Transverse colon (tissue), 4 donors: ENCODE results near the gene GSX1. TPM values are rescaled to one million over a fixed set of nuclear protein-coding genes. Genes with fewer than 3 reads are reported as not detected.

Source experiments
- DNase-seq: peaks from one replicate; pipeline ENCODE4 v3.0.0-alpha.2; 2019
- H3K27ac ChIP-seq, 4 donors: fragments of 200-600 bp; sonication (generic); 2 replicates each; pipeline ENCODE4 v1.5.1; 2016 to 2018; ENCODE audit warnings: inconsistent platforms in 4 of 4
- H3K27me3 ChIP-seq: fragments of 200-600 bp; sonication (generic); 2 replicates; pipeline ENCODE4 v1.5.1; 2017; ENCODE audit warnings: inconsistent platforms
- H3K36me3 ChIP-seq, 4 donors: fragments of 200-600 bp; sonication (generic); 2 replicates each; pipeline ENCODE4 v1.5.1; 2017 to 2019; ENCODE audit warnings: inconsistent platforms in 4 of 4
- H3K4me1 ChIP-seq, 4 donors: fragments of 200-600 bp; sonication (generic); 2 replicates each; pipeline ENCODE4 v1.5.1; 2017 to 2020; ENCODE audit warnings: inconsistent platforms in 4 of 4
- H3K4me3 ChIP-seq, 4 donors: fragments of 200-600 bp; sonication (generic); 1 replicate in 1 of 4; 2 replicates in 3 of 4; pipeline versions ENCODE4 v1.5.1 to v1.6.1; 2017 to 2019; ENCODE audit warnings: inconsistent platforms in 4 of 4
- H3K9me3 ChIP-seq, 2 donors: fragments of 200-600 bp; sonication (generic); 2 replicates each; pipeline ENCODE4 v1.5.1; 2017 to 2019; ENCODE audit warnings: inconsistent platforms in 2 of 2
- EP300 ChIP-seq: sonication (generic); formaldehyde crosslinking; IDR thresholded peaks from one replicate; pipeline ENCODE4 v1.6.1; 2017; ENCODE audit warnings: antibody characterized with exemption, low read depth
- POLR2A ChIP-seq: fragments of 450-650 bp; IDR thresholded peaks from one replicate; pipeline ENCODE4 v1.6.1; 2016; ENCODE audit warnings: antibody characterized with exemption, mild to moderate bottlenecking, moderate library complexity
- POLR2AphosphoS5 ChIP-seq, 3 donors: sonication (generic); formaldehyde crosslinking; IDR thresholded peaks; one replicate each; pipeline ENCODE4 v1.6.1; 2016; ENCODE audit warnings: antibody characterized with exemption in 3 of 3
- WGBS, 2 donors: methylation state at CpG; one replicate each; pipeline ENCODE4 v1.1.5; 2018; ENCODE audit warnings: low coverage in 1 of 2; 5-methylcytosine and 5-hydroxymethylcytosine counted together
- in situ Hi-C, 4 donors: fragments of 200-750 bp; cut with MboI; loops; one replicate each; pipeline versions ENCODE4 v1.15.0 to v1.15.1; 2017; ENCODE audit warnings: low sequenced_read_pairs in 3 of 4, low pct_ligation_motif_present in 1 of 4, low pct_unique_long_range_greater_than_20kb in 1 of 4
- intact Hi-C: fragments of 100-400 bp; cut with DNase I; formaldehyde crosslinking; loops from one replicate; pipeline ENCODE4 v1.15.1; 2023; ENCODE audit warnings: low total_unique reads
- total RNA-seq, 4 donors: library from RNA; depleted of rRNA; stranded (reverse); fragments of >200 nt; gene quantifications; one replicate each; pipeline ENCODE4 v1.1.0, GENCODE V29; 2016
- TF ChIP-seq, protein P1 (sequence below), 5 experiments: fragments of 200-600 bp in 3 of 5; fragments of 450-650 bp in 2 of 5; sonication (generic) in 3 of 5; IDR thresholded peaks; 1 replicate in 2 of 5; 2 replicates in 3 of 5; pipeline ENCODE4 v1.5.1; 2016 to 2017; ENCODE audit warnings: antibody characterized with exemption in 5 of 5, inconsistent platforms in 3 of 5, mild to moderate bottlenecking in 2 of 5, moderate library complexity in 1 of 5

Gene GSX1
- total RNA-seq, 4 donors from 2014 or later: not detected

DNA sequence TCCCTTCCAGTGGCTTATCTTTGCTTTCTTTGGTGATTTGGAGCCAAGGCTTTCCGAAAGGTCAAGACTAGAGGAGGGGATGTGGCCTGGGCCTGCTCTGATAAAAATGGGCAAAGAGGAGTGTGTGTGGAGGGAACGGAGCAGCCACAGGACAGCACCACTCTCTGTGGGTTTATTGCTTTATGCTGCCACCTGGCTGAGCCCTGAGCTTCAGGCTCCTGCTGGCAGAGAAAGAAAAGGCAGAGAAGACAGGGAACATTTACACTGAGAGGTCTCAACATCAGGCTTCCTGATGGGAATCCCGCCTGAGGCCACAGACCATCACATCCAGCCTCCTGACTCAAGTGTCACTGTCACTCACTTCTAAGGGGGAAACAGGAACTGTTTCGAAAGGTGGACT, 9.2 kb upstream of the GSX1 start:
- intact Hi-C loops: no loop called here
- no peak for DNase-seq
- no peaks in the 10 kb centered on the region for H3K9me3 ChIP-seq
- H3K36me3 ChIP-seq: no peaks in the 10 kb centered on the region
- H3K4me3 ChIP-seq: no peak overlapping the region
- H3K27ac ChIP-seq: no peak overlapping the region
- TF ChIP-seq EP300 (no peak), POLR2AphosphoS5 (IDR thresholded peaks at IDR 0.05) (no peak), POLR2A (no peak)
- TF ChIP-seq, protein P1, sequence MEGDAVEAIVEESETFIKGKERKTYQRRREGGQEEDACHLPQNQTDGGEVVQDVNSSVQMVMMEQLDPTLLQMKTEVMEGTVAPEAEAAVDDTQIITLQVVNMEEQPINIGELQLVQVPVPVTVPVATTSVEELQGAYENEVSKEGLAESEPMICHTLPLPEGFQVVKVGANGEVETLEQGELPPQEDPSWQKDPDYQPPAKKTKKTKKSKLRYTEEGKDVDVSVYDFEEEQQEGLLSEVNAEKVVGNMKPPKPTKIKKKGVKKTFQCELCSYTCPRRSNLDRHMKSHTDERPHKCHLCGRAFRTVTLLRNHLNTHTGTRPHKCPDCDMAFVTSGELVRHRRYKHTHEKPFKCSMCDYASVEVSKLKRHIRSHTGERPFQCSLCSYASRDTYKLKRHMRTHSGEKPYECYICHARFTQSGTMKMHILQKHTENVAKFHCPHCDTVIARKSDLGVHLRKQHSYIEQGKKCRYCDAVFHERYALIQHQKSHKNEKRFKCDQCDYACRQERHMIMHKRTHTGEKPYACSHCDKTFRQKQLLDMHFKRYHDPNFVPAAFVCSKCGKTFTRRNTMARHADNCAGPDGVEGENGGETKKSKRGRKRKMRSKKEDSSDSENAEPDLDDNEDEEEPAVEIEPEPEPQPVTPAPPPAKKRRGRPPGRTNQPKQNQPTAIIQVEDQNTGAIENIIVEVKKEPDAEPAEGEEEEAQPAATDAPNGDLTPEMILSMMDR (IDR thresholded peaks at IDR 0.05): no peak
- in situ Hi-C loops: no loop called here
- H3K4me1 ChIP-seq: no peaks in the 10 kb centered on the region
- WGBS, 2 donors: 51 to 66% methylated on average over 3 to 4 of the region's 4 CpGs
- peaks cover 61% of the 10 kb centered on the region for H3K27me3 ChIP-seq

DNA sequence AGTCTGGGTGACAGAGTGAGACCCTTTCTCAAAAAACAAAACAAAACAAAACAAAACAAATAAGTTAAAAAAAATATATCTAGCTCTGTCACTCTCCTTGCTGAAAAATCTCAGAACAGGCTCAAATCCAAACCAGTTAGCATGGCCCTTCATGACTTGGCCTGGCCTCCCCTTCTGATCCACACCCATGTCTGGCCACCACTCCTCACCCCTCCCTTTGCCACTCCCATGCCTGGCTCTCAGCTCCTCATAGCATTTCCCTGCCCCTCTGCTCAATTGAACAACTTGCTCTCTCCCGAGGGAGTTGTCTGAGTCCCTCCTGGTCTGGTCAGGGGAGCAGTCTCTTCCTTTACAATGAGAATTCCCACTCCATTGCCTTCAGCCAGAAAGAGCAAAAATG, 4.0 kb upstream of the GSX1 start:
- WGBS, 2 donors: 29% methylated on average over 1 of the region's 1 CpG; no CpG with 5 or more reads in 1 of the 2 donors
- intact Hi-C loops (no loop called here), in situ Hi-C loops (no loop called here)
- Histone ChIP-seq H3K27me3 (peaks cover 74% of the 10 kb centered on the region), H3K27ac (no peak overlapping the region), H3K36me3 (no peaks in the 10 kb centered on the region), H3K4me3 (no peak overlapping the region), H3K9me3 (no peaks in the 10 kb centered on the region), H3K4me1 (peaks cover 11 to 37% (median 30%) of the 10 kb centered on the region in 4 donors)
- no peak for DNase-seq
- no peak for TF ChIP-seq POLR2A
- TF ChIP-seq POLR2AphosphoS5 (IDR thresholded peaks at IDR 0.05): no peak
- TF ChIP-seq EP300: no peak
- TF ChIP-seq, protein P1 (IDR thresholded peaks at IDR 0.05): no peak

DNA sequence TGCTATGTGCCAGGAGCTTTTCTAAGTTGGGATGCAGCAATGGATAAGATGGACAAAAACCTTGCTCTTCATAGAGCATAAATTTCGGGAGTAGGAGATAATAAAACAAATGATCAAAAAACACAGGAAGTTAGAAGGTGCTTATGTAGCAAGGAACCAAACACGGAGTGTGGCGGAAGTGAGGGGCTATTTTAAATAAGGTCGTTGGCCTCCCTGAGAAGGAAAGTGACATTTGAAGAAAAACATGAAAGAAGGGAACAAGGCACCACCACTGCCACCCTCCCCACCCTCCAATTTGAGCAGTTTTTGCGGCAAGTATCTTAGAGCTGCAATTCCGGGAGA, 3.2 kb upstream of the GSX1 start:
- Histone ChIP-seq H3K27ac (no peak overlapping the region), H3K4me3 (peak overlapping the region in 1 of 4 donors; percentile 31), H3K27me3 (peaks cover 82% of the 10 kb centered on the region), H3K4me1 (peaks cover 11 to 37% (median 30%) of the 10 kb centered on the region in 4 donors), H3K36me3 (no peaks in the 10 kb centered on the region), H3K9me3 (no peaks in the 10 kb centered on the region)
- in situ Hi-C loops (no loop called here), intact Hi-C loops (no loop called here)
- TF ChIP-seq POLR2A (no peak), POLR2AphosphoS5 (IDR thresholded peaks at IDR 0.05) (no peak), EP300 (no peak)
- TF ChIP-seq, protein P1 (IDR thresholded peaks at IDR 0.05): no peak
- no peak for DNase-seq
- WGBS, 2 donors: 4 to 12% methylated on average over 6 of the region's 6 CpGs

DNA sequence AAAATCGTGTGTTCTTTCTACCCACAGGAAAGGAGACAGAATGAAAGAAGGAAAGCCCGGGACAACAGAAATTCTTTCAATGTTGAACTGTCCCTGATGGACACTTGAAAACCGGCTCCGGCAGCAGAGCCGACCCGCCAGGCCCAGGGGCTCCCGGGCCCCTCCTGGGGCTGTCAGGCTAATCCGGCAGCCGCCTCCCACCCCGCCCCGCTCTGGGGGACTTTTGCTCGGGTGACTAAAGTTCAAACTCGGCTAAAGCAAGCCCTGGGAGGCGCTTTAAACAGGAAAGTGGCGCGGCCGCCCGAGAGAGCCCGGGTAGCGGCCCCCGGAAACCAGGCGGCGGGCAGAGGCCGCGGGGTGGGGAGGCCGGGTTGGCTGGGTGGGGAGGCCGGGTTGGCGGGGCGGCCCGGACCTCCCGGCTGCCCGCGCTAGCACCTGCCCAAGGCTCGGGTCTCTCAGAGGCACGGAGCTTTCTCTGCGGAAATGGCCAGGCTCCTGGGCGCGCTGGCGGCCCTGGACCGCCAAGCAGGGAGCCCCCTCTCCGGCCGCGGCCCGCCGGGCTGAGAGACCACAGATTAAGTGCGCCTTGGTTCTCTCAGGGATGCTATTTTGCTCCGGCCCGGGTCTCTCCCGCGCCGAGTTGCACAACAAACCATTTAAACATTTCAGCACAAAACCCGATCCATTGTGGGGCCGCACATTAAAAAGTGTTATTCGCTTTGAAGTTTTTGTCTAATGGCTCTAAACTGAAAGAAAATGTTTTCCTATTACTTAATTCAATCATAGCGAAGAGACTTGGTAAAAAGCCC, 2.6 kb upstream of the GSX1 start:
- Histone ChIP-seq H3K27me3 (peaks cover 88% of the 10 kb centered on the region), H3K9me3 (no peaks in the 10 kb centered on the region), H3K36me3 (no peaks in the 10 kb centered on the region), H3K4me1 (peaks cover 11 to 37% (median 30%) of the 10 kb centered on the region in 4 donors), H3K4me3 (peak overlapping the region in 2 of 4 donors; percentile 9 to 31), H3K27ac (no peak overlapping the region)
- WGBS, 2 donors: 7 to 8% methylated on average over 7 to 32 of the region's 55 CpGs
- intact Hi-C loops: no loop called here
- DNase-seq: no peak
- TF ChIP-seq, protein P1 (IDR thresholded peaks at IDR 0.05): no peak
- TF ChIP-seq EP300 (no peak), POLR2AphosphoS5 (IDR thresholded peaks at IDR 0.05) (no peak), POLR2A (no peak)
- in situ Hi-C loops: no loop called here
